ENCODE results near the gene CHMP5. TPM values are rescaled to one million over a fixed set of nuclear protein-coding genes. Genes with fewer than 3 reads are reported as not detected.
A peak's percentile ranks its signal among the peaks of the same experiment; 100 is the strongest.

Gene CHMP5
- total and polyA plus RNA-seq, 10 of the 15 experiments (the other 5 are each of a cell fraction or from before 2014, with no cell fraction given): 40.3 to 179 (median 78.6) TPM

DNA sequence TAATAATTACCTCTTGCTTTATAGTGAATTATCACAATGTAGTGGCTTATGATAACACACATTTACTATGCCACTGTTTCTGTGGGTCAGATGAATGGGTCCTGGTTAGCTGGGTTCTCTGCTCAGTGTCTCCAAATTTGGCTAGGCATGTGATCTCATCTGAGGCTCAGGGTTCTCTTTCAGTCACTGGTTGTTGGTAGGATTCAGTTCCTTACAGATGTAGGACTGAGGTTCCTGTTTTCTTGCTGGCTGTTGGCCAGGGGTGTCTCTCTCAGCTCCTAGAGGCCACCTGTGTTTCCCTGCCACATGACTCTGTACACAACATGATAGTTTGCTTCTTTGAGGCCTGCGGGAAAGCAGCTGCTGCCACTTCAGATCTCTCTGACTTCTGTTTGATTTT is 32.6 kb downstream of the CHMP5 start (continued):
- TF ChIP-seq, protein P1, sequence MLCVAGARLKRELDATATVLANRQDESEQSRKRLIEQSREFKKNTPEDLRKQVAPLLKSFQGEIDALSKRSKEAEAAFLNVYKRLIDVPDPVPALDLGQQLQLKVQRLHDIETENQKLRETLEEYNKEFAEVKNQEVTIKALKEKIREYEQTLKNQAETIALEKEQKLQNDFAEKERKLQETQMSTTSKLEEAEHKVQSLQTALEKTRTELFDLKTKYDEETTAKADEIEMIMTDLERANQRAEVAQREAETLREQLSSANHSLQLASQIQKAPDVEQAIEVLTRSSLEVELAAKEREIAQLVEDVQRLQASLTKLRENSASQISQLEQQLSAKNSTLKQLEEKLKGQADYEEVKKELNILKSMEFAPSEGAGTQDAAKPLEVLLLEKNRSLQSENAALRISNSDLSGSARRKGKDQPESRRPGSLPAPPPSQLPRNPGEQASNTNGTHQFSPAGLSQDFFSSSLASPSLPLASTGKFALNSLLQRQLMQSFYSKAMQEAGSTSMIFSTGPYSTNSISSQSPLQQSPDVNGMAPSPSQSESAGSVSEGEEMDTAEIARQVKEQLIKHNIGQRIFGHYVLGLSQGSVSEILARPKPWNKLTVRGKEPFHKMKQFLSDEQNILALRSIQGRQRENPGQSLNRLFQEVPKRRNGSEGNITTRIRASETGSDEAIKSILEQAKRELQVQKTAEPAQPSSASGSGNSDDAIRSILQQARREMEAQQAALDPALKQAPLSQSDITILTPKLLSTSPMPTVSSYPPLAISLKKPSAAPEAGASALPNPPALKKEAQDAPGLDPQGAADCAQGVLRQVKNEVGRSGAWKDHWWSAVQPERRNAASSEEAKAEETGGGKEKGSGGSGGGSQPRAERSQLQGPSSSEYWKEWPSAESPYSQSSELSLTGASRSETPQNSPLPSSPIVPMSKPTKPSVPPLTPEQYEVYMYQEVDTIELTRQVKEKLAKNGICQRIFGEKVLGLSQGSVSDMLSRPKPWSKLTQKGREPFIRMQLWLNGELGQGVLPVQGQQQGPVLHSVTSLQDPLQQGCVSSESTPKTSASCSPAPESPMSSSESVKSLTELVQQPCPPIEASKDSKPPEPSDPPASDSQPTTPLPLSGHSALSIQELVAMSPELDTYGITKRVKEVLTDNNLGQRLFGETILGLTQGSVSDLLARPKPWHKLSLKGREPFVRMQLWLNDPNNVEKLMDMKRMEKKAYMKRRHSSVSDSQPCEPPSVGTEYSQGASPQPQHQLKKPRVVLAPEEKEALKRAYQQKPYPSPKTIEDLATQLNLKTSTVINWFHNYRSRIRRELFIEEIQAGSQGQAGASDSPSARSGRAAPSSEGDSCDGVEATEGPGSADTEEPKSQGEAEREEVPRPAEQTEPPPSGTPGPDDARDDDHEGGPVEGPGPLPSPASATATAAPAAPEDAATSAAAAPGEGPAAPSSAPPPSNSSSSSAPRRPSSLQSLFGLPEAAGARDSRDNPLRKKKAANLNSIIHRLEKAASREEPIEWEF (IDR thresholded peaks at IDR 0.05; ENCODE audit: insufficient replicate concordance, low read depth, low read length): peak; percentile 48
- TF ChIP-seq SMAD5 (IDR thresholded peaks at IDR 0.05; ENCODE audit: low read depth) (no peak), KAT2A (conservative IDR thresholded peaks at IDR 0.05; ENCODE audit: control insufficient read depth, low read depth, low read length) (no peak), NFIC (IDR thresholded peaks at IDR 0.05; ENCODE audit: low read depth, low read length) (no peak; the same call in 1 of the 2 replicates), SIN3A (IDR thresholded peaks at IDR 0.05; ENCODE audit: low read depth, low read length) (peak; percentile 59; the same call in 1 of the 2 replicates), POLR2AphosphoS2 (IDR thresholded peaks at IDR 0.05; ENCODE audit: low read depth, low read length) (no peak), RAD51 (IDR thresholded peaks at IDR 0.05) (peak; percentile 89), BACH1 (IDR thresholded peaks at IDR 0.05; ENCODE audit: borderline replicate concordance) (no peak), BHLHE40 (IDR thresholded peaks at IDR 0.05; ENCODE audit: borderline replicate concordance in 1 of 2, low read depth in 2 of 2, low read length in 1 of 2) (peak; percentile 71 to 76), ATF7 (IDR thresholded peaks at IDR 0.05; ENCODE audit: low read depth) (peak; percentile 69), BMI1 (IDR thresholded peaks at IDR 0.05; ENCODE audit: borderline replicate concordance) (no peak), POU2F2 (IDR thresholded peaks at IDR 0.05; ENCODE audit: borderline replicate concordance, low read depth, low read length) (no peak), ZBTB33 (IDR thresholded peaks at IDR 0.05) (no peak)
- TF ChIP-seq, protein P2, sequence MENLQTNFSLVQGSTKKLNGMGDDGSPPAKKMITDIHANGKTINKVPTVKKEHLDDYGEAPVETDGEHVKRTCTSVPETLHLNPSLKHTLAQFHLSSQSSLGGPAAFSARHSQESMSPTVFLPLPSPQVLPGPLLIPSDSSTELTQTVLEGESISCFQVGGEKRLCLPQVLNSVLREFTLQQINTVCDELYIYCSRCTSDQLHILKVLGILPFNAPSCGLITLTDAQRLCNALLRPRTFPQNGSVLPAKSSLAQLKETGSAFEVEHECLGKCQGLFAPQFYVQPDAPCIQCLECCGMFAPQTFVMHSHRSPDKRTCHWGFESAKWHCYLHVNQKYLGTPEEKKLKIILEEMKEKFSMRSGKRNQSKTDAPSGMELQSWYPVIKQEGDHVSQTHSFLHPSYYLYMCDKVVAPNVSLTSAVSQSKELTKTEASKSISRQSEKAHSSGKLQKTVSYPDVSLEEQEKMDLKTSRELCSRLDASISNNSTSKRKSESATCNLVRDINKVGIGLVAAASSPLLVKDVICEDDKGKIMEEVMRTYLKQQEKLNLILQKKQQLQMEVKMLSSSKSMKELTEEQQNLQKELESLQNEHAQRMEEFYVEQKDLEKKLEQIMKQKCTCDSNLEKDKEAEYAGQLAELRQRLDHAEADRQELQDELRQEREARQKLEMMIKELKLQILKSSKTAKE (IDR thresholded peaks at IDR 0.05; ENCODE audit: low read depth, poor library complexity, severe bottlenecking): peak; percentile 58
- TF ChIP-seq, protein P3, sequence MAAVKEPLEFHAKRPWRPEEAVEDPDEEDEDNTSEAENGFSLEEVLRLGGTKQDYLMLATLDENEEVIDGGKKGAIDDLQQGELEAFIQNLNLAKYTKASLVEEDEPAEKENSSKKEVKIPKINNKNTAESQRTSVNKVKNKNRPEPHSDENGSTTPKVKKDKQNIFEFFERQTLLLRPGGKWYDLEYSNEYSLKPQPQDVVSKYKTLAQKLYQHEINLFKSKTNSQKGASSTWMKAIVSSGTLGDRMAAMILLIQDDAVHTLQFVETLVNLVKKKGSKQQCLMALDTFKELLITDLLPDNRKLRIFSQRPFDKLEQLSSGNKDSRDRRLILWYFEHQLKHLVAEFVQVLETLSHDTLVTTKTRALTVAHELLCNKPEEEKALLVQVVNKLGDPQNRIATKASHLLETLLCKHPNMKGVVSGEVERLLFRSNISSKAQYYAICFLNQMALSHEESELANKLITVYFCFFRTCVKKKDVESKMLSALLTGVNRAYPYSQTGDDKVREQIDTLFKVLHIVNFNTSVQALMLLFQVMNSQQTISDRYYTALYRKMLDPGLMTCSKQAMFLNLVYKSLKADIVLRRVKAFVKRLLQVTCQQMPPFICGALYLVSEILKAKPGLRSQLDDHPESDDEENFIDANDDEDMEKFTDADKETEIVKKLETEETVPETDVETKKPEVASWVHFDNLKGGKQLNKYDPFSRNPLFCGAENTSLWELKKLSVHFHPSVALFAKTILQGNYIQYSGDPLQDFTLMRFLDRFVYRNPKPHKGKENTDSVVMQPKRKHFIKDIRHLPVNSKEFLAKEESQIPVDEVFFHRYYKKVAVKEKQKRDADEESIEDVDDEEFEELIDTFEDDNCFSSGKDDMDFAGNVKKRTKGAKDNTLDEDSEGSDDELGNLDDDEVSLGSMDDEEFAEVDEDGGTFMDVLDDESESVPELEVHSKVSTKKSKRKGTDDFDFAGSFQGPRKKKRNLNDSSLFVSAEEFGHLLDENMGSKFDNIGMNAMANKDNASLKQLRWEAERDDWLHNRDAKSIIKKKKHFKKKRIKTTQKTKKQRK (IDR thresholded peaks at IDR 0.05; ENCODE audit: low read depth, low read length): no peak
- TF ChIP-seq, protein P4, sequence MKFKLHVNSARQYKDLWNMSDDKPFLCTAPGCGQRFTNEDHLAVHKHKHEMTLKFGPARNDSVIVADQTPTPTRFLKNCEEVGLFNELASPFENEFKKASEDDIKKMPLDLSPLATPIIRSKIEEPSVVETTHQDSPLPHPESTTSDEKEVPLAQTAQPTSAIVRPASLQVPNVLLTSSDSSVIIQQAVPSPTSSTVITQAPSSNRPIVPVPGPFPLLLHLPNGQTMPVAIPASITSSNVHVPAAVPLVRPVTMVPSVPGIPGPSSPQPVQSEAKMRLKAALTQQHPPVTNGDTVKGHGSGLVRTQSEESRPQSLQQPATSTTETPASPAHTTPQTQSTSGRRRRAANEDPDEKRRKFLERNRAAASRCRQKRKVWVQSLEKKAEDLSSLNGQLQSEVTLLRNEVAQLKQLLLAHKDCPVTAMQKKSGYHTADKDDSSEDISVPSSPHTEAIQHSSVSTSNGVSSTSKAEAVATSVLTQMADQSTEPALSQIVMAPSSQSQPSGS (IDR thresholded peaks at IDR 0.05; ENCODE audit: low read length): peak; percentile 47; the same call in 1 of the 2 replicates
